NOMO-1 treated with dmso at 0.1 percent for 144 hours (cell line): ENCODE data around the gene ABCB9.
A peak's percentile ranks its signal among the peaks of the same experiment; 100 is the strongest.

ENCODE experiments used
- DNase-seq: peaks from one replicate; lab custom pipeline; 2025; ENCODE audit not compliant: unreplicated experiment; lab: John Stamatoyannopoulos, UW

Gene ABCB9

GRCh38 chr12:122964439-122965257 lies 1.6 kb downstream of the ABCB9 start:
- DNase-seq, result no peak

- no peak for DNase-seq
Observed at GRCh38 chr12:122963941-122964265, 2.4 kb downstream of the ABCB9 start.

GRCh38 chr12:122961531-122962329 lies 4.5 kb downstream of the ABCB9 start:
- no peak for DNase-seq

GRCh38 chr12:122960193-122960569 lies 6.1 kb downstream of the ABCB9 start:
- no peak for DNase-seq

GRCh38 chr12:122959566-122960192 lies 6.6 kb downstream of the ABCB9 start:
- no peak for DNase-seq

- DNase-seq, result no peak
Observed at GRCh38 chr12:122958198-122958888, 7.9 kb downstream of the ABCB9 start.

- no peak for DNase-seq
Observed at GRCh38 chr12:122956035-122956434, 10.2 kb downstream of the ABCB9 start.

GRCh38 chr12:122955156-122955555 lies 11.1 kb downstream of the ABCB9 start:
- DNase-seq, result no peak

GRCh38 chr12:122951979-122952892 lies 14.0 kb downstream of the ABCB9 start:
- DNase-seq, result peak; percentile 48

GRCh38 chr12:122951406-122951805 lies 14.9 kb downstream of the ABCB9 start:
- DNase-seq, result no peak

- no peak for DNase-seq
Observed at GRCh38 chr12:122949816-122950675, 16.2 kb downstream of the ABCB9 start.

GRCh38 chr12:122949405-122949804 lies 16.9 kb downstream of the ABCB9 start:
- DNase-seq, result no peak

- DNase-seq, result no peak
Observed at GRCh38 chr12:122948605-122949004, 17.7 kb downstream of the ABCB9 start.

- DNase-seq, result no peak
Observed at GRCh38 chr12:122947352-122947792, 18.9 kb downstream of the ABCB9 start.

GRCh38 chr12:122946690-122947341 lies 19.4 kb downstream of the ABCB9 start:
- peak; percentile 73 for DNase-seq

- DNase-seq, result no peak
Observed at GRCh38 chr12:122944605-122945592, 21.4 kb downstream of the ABCB9 start.

- no peak for DNase-seq
Observed at GRCh38 chr12:122943196-122943595, 23.1 kb downstream of the ABCB9 start.

- no peak for DNase-seq
Observed at GRCh38 chr12:122942637-122943036, 23.6 kb downstream of the ABCB9 start.
